B cell (primary cell): ENCODE results near the gene C1orf115. TPM values are rescaled to one million over a fixed set of nuclear protein-coding genes. Genes with fewer than 3 reads are reported as not detected.

Experiments
- ATAC-seq: fragments of 200-7000 bp; cut with Tn5 transposase; one replicate; pipeline ENCODE4 v1.10.0; 2021; ENCODE audit warnings: low read depth, mild to moderate bottlenecking, moderate number of reproducible peaks, moderate library complexity
- CTCF ChIA-PET: fragments of 350-600 bp; sonication (Branson Sonifier 250); formaldehyde crosslinking; loops from one replicate; lab custom pipeline; 2021; ENCODE audit warnings: antibody characterized with exemption, inconsistent platforms; lab: Charles Lee
- POLR2A ChIA-PET: fragments of 350-600 bp; sonication (Branson Sonifier 250); formaldehyde crosslinking; loops from one replicate; lab custom pipeline; 2021; ENCODE audit warnings: antibody characterized with exemption; lab: Charles Lee
- DNase-seq: peaks from one replicate; pipeline ENCODE4 v3.0.0; 2013
- H2AFZ ChIP-seq: 2 replicates; pipeline ENCODE4 v1.6.1; 2012; ENCODE audit warnings: mild to moderate bottlenecking, low read depth, low read length; ENCODE audit not compliant: insufficient read depth, poor library complexity, severe bottlenecking
- H3K27ac ChIP-seq, 2 donors: 1 replicate in 1 of 2; 2 replicates in 1 of 2; pipeline ENCODE4 v1.5.1; 2012 to 2013; ENCODE audit warnings: low read length in 2 of 2, mild to moderate bottlenecking in 2 of 2, moderate library complexity in 1 of 2
- H3K27me3 ChIP-seq, 4 experiments: fragments of 200-600 bp in 1 of 4; sonication (generic) in 1 of 4; replicated peaks in 1 of 4; 1 replicate in 2 of 4; 2 replicates in 2 of 4; pipeline versions ENCODE4 v1.6.1 to v1.7.0; 2013 to 2016; ENCODE audit warnings: low read length in 3 of 4, mild to moderate bottlenecking in 2 of 4, mixed read lengths in 1 of 4, moderate library complexity in 1 of 4; ENCODE audit not compliant: insufficient read depth in 4 of 4, control insufficient read depth in 3 of 4; ENCODE audit errors: control extremely low read depth in 1 of 4
- H3K36me3 ChIP-seq, 2 experiments: replicated peaks in 1 of 2; 1 replicate in 1 of 2; 2 replicates in 1 of 2; pipeline versions ENCODE4 v1.6.1 to v1.7.1; 2013; ENCODE audit warnings: low read length in 1 of 2; ENCODE audit not compliant: insufficient read depth in 2 of 2, control insufficient read depth in 1 of 2; ENCODE audit errors: control extremely low read depth in 1 of 2, extremely low read depth in 1 of 2
- H3K4me1 ChIP-seq, 2 donors: fragments of 200-600 bp in 1 of 2; sonication (generic) in 1 of 2; 1 replicate in 1 of 2; 2 replicates in 1 of 2; pipeline versions ENCODE4 v1.5.1 to v1.6.1; 2013 to 2017; ENCODE audit warnings: low read length in 2 of 2; ENCODE audit not compliant: control insufficient read depth in 2 of 2, insufficient read depth in 2 of 2
- H3K4me2 ChIP-seq: replicated peaks from 2 replicates; pipeline ENCODE3; 2012; ENCODE audit warnings: mild to moderate bottlenecking, low read depth, low read length; ENCODE audit not compliant: poor library complexity, severe bottlenecking
- H3K4me3 ChIP-seq, 5 experiments: fragments of 200-600 bp in 1 of 5; sonication (generic) in 1 of 5; 1 replicate in 3 of 5; 2 replicates in 2 of 5; pipeline versions ENCODE4 v1.5.1 to v1.7.0; 2011 to 2016; ENCODE audit warnings: low read length in 4 of 5, mild to moderate bottlenecking in 4 of 5, low read depth in 2 of 5, control low read depth in 1 of 5, moderate library complexity in 1 of 5; ENCODE audit not compliant: insufficient read depth in 1 of 5; ENCODE audit errors: control extremely low read depth in 1 of 5, extremely low read depth in 1 of 5
- H3K79me2 ChIP-seq: fragments of 200-600 bp; sonication (generic); one replicate; pipeline ENCODE4 v1.6.0; 2016; ENCODE audit warnings: low read length; ENCODE audit not compliant: control insufficient read depth, insufficient read depth
- H3K9ac ChIP-seq: fragments of 200-600 bp; sonication (generic); 2 replicates; pipeline ENCODE4 v1.6.1; 2017; ENCODE audit warnings: mild to moderate bottlenecking, low read length, moderate library complexity
- H3K9me3 ChIP-seq, 3 donors: one replicate each; pipeline versions ENCODE4 v1.6.1 to v1.7.1; 2013; ENCODE audit warnings: low read length in 2 of 3; ENCODE audit not compliant: control insufficient read depth in 2 of 3, insufficient read depth in 1 of 3; ENCODE audit errors: control extremely low read depth in 1 of 3
- H4K20me1 ChIP-seq: 2 replicates; pipeline ENCODE4 v1.6.0; 2012; ENCODE audit warnings: mild to moderate bottlenecking, low read length; ENCODE audit not compliant: insufficient read depth, control insufficient read depth, poor library complexity, severe bottlenecking
- H3K27ac Mint-ChIP-seq: one replicate; pipeline ENCODE4 v1.8.0; 2021; ENCODE audit warnings: mixed read lengths
- H3K27me3 Mint-ChIP-seq: one replicate; pipeline ENCODE4 v1.8.0; 2021; ENCODE audit warnings: mixed read lengths
- H3K4me1 Mint-ChIP-seq: one replicate; pipeline ENCODE4 v1.8.0; 2021; ENCODE audit warnings: mixed read lengths
- H3K4me3 Mint-ChIP-seq: one replicate; pipeline ENCODE4 v1.8.0; 2021; ENCODE audit warnings: mixed read lengths
- H3K9me3 Mint-ChIP-seq: one replicate; pipeline ENCODE4 v1.8.0; 2022; ENCODE audit warnings: mixed read lengths; ENCODE audit not compliant: insufficient read depth
- EZH2 ChIP-seq: IDR thresholded peaks from 2 replicates; pipeline ENCODE4 v1.6.1; 2012; ENCODE audit warnings: borderline replicate concordance, low read depth, mild to moderate bottlenecking, moderate library complexity, low read length; ENCODE audit not compliant: insufficient read depth, poor library complexity, severe bottlenecking
- WGBS: methylation state at CpG from one replicate; pipeline ENCODE4 v1.1.5; 2013; ENCODE audit warnings: missing lambda C conversion rate; ENCODE audit not compliant: insufficient coverage; 5-methylcytosine and 5-hydroxymethylcytosine counted together
- intact Hi-C: fragments of 100-400 bp; cut with micrococcal nuclease; formaldehyde crosslinking; loops from one replicate; pipeline ENCODE4 v1.10.0; 2022
- polyA plus RNA-seq: library from polyadenylated mRNA; depleted of rRNA; stranded (reverse); fragments of >200 nt; gene quantifications from 2 replicates; pipeline ENCODE4 v1.2.3, GENCODE V29; 2012
- total RNA-seq, 2 donors: library from RNA; stranded (reverse); fragments of 120-200 nt in 1 of 2; gene quantifications; 1 replicate in 1 of 2; 2 replicates in 1 of 2; pipeline versions ENCODE4 v1.2.3 to v1.2.4, GENCODE V29; 2013 to 2022
- TF ChIP-seq, protein P1 (sequence below): fragments of 200-600 bp; IDR thresholded peaks from one replicate; pipeline ENCODE4 v1.8.0; 2022; ENCODE audit warnings: antibody characterized with exemption, mild to moderate bottlenecking

The C1orf115 gene
- total and polyA plus RNA-seq, 2 donors (not counting 1 experiment from before 2014, with no cell fraction given) = 6.4 to 19.5 TPM

DNA sequence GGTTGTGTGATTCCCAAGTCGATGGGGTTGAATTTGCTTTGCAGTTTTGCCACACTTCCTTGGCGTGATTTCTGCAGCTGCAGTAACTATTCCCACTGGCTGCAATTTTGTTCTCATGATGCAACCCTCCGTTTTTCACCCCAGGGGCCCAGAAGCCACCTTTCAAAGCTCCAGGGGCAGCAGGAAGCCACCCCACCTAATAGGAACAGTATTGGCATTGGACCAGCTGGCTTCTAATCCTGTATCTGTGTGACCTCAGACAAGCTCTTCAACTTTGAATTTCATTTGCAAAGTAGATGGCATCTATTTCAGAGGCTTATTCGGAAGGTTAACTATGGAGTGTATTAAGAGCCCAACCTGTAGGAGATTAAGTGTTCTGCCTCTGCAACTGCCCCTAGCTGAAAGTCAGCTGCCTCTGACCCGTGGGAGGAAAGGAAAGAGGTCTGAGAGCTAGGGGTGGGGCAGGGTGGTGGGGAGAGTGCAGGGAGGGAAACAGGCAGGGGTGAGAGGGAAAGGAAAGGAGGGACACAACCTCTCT, 12.6 kb downstream of the C1orf115 start:
- Histone ChIP-seq H3K27me3 (no peaks in the 10 kb centered on the region), H3K4me3 (no peak overlapping the region), H3K4me1 (peaks cover 0 to 4% of the 10 kb centered on the region in 2 donors), H4K20me1 (no peaks in the 10 kb centered on the region), H3K9ac (no peak overlapping the region), H3K4me2 (no peak overlapping the region), H2AFZ (no peak overlapping the region), H3K27ac (no peak overlapping the region), H3K79me2 (no peaks in the 10 kb centered on the region), H3K9me3 (peaks cover 0 to 3% (median 0%) of the 10 kb centered on the region in 3 donors), H3K36me3 (no peaks in the 10 kb centered on the region)
- no peak overlapping the region for H3K4me3 Mint-ChIP-seq
- peaks cover 11% of the 10 kb centered on the region for H3K4me1 Mint-ChIP-seq
- CTCF ChIA-PET = interaction anchor here (0.9 to 2.7 kb wide), 4 partner anchors 9 to 74 kb away, joined by 4 to 10 read pairs (median 8); no protein-coding TSS in a partner anchor
- DNase-seq (no peak), ATAC-seq (no peak)
- H3K9me3 Mint-ChIP-seq = no peaks in the 10 kb centered on the region
- WGBS = 58% methylated on average over 4 of the region's 5 CpGs
- no peak overlapping the region for H3K27ac Mint-ChIP-seq
- TF ChIP-seq, protein P1, sequence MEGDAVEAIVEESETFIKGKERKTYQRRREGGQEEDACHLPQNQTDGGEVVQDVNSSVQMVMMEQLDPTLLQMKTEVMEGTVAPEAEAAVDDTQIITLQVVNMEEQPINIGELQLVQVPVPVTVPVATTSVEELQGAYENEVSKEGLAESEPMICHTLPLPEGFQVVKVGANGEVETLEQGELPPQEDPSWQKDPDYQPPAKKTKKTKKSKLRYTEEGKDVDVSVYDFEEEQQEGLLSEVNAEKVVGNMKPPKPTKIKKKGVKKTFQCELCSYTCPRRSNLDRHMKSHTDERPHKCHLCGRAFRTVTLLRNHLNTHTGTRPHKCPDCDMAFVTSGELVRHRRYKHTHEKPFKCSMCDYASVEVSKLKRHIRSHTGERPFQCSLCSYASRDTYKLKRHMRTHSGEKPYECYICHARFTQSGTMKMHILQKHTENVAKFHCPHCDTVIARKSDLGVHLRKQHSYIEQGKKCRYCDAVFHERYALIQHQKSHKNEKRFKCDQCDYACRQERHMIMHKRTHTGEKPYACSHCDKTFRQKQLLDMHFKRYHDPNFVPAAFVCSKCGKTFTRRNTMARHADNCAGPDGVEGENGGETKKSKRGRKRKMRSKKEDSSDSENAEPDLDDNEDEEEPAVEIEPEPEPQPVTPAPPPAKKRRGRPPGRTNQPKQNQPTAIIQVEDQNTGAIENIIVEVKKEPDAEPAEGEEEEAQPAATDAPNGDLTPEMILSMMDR = no peak
- no peak for TF ChIP-seq EZH2
- H3K27me3 Mint-ChIP-seq = no peaks in the 10 kb centered on the region
- POLR2A ChIA-PET = no interaction called here
- intact Hi-C loops = no loop called here

DNA sequence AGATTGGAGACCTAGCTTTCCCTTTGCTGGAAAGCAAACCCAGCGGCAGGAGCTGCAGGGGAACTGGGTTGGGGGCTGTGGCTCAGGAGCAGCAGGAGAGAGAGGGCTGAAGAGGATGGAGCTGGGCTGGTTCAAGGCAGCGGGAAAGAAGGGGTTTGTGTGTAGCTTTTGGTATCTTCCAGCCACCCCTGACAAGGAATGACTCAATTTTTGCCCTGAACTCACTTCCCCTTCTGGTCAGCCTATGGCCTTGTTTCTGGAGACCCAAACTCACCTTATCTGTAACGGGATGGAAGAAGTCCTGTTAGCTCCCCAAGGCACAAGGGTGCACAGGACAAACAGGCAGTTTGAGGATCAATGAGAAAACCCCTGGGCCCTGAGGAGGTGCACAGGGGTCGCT, 13.1 kb downstream of the C1orf115 start:
- ATAC-seq = no peak
- intact Hi-C loops = no loop called here

More for the DNA sequence above, 13.1 kb downstream of the C1orf115 start:
- H3K27me3 Mint-ChIP-seq = no peaks in the 10 kb centered on the region
- H3K27ac Mint-ChIP-seq = no peak overlapping the region
- TF ChIP-seq EZH2 = no peak
- TF ChIP-seq, protein P1 = no peak
- H3K4me3 Mint-ChIP-seq = no peak overlapping the region
- Histone ChIP-seq H4K20me1 (no peaks in the 10 kb centered on the region), H2AFZ (no peak overlapping the region), H3K9me3 (peaks cover 0 to 3% (median 0%) of the 10 kb centered on the region in 3 donors), H3K27ac (no peak overlapping the region), H3K4me2 (no peak overlapping the region), H3K27me3 (no peaks in the 10 kb centered on the region), H3K4me3 (no peak overlapping the region), H3K79me2 (no peaks in the 10 kb centered on the region), H3K36me3 (no peaks in the 10 kb centered on the region), H3K9ac (no peak overlapping the region), H3K4me1 (peaks cover 2 to 9% of the 10 kb centered on the region in 2 donors)
- DNase-seq = no peak
- no peaks in the 10 kb centered on the region for H3K9me3 Mint-ChIP-seq
- POLR2A ChIA-PET = no interaction called here
- CTCF ChIA-PET = interaction anchor here (0.9 to 2.7 kb wide), 4 partner anchors 10 to 73 kb away, joined by 4 to 10 read pairs (median 8); no protein-coding TSS in a partner anchor
- no CpG with 5 or more reads among the region's 4 CpGs for WGBS
- H3K4me1 Mint-ChIP-seq = peaks cover 16% of the 10 kb centered on the region
